Psoas muscle (tissue), 8 donors: Measurements from ENCODE around the gene CNRIP1. TPM values are rescaled to one million over a fixed set of nuclear protein-coding genes. Genes with fewer than 3 reads are reported as not detected.

Experiments
- ATAC-seq, 4 donors: fragments of 200-7000 bp; cut with Tn5 transposase; one replicate each; pipeline ENCODE4 v1.9.1; 2020; ENCODE audit warnings: moderate library complexity in 3 of 4, mild to moderate bottlenecking in 2 of 4
- DNase-seq, 2 donors: peaks; one replicate each; pipeline ENCODE4 v3.0.0-alpha.2; 2020
- H3K27ac ChIP-seq: fragments of 200-600 bp; one replicate; pipeline ENCODE4 v1.8.0; 2022
- H3K27me3 ChIP-seq, 3 donors: fragments of 200-600 bp in 1 of 3; one replicate each; pipeline versions ENCODE4 v1.6.1 to v1.8.0; 2013 to 2022; ENCODE audit warnings: low read length in 2 of 3, mild to moderate bottlenecking in 2 of 3, moderate library complexity in 1 of 3; ENCODE audit not compliant: insufficient read depth in 3 of 3
- H3K36me3 ChIP-seq, 2 donors: fragments of 200-600 bp in 1 of 2; one replicate each; pipeline versions ENCODE4 v1.6.1 to v1.8.0; 2013 to 2022; ENCODE audit warnings: low read depth in 1 of 2, mild to moderate bottlenecking in 1 of 2, moderate library complexity in 1 of 2; ENCODE audit not compliant: insufficient read depth in 1 of 2
- H3K4me1 ChIP-seq: fragments of 200-600 bp; one replicate; pipeline ENCODE4 v1.8.0; 2022
- H3K4me3 ChIP-seq: fragments of 200-600 bp; one replicate; pipeline ENCODE4 v1.8.0; 2022; ENCODE audit warnings: mild to moderate bottlenecking
- H3K9me3 ChIP-seq: fragments of 200-600 bp; one replicate; pipeline ENCODE4 v1.8.0; 2022
- WGBS, 3 donors: extraction: QIAGEN DNeasy Blood & Tissue Kit; methylation state at CpG; one replicate each; pipeline versions ENCODE4 v1.1.6 to v1.1.7; 2013; 5-methylcytosine and 5-hydroxymethylcytosine counted together
- intact Hi-C, 2 donors: fragments of 100-400 bp; cut with DNase I; formaldehyde crosslinking; loops; one replicate each; pipeline versions ENCODE4 v1.11.0 to v1.14.2; 2022
- polyA plus RNA-seq, 3 donors: library from polyadenylated mRNA; stranded (reverse); fragments of 200-250 nt; gene quantifications; one replicate each; pipeline ENCODE4 v1.2.3, GENCODE V29; 2013
- total RNA-seq, 4 donors: library from RNA; stranded (reverse); fragmentation: NEBNext Ultra II Directional in 2 of 4; extraction: Animal tissue kit (Norgen Biotek cat#: 25700) in 2 of 4; gene quantifications; one replicate each; pipeline versions ENCODE4 v1.2.1 to v1.2.4, GENCODE V29; 2021 to 2023
- TF ChIP-seq, protein P1 (sequence below): fragments of 200-600 bp; IDR thresholded peaks from one replicate; pipeline ENCODE4 v1.8.0; 2022; ENCODE audit warnings: antibody characterized with exemption
- donor health status: healthy with polysubstance abuse.
- donor health status: DM: no; HTN: no; CAD: no; lungs with moderate emphysema.
- donor health status: Bipolar disorder and iron deficiency.
- donor health status: healthy.
- donor health status: DM: yes; HTN: yes; CAD: no.
- donor health status: DM: no; HTN: no; CAD: no.
- donor health status: DM: no; HTN: no; CAD: no.
- donor health status: DM: yes; HTN: yes; CAD: no.

The CNRIP1 gene
- total and polyA plus RNA-seq, 7 donors = 3.5 to 11.7 (median 5.3) TPM

DNA sequence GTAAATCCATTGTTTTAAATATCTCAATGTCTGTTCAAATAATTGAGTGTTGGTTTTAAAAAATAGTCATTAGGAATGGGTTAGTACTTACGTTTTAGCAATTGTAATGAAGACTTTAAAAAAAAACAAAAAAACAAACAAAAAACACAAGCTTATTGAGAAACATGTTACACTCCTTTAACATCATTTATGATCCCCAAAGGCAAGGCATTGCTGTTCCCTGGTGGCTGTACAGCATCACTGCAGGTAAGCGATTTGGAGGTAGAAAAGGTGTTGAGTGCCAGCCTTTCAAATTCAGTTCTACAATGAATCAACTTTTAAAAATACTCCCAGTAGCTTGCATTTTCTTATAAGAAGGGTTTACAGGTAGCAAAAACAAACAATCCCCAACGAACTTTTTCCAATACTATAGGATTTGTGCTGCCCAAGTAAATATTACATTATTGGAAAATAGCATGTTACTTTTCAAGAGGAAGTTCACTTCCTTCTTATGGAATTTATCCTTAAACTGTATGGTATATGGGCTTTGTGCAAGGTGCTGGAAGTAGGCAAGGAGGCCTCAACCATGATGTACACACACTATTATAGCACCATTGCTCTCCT lies 27.5 kb downstream of the CNRIP1 start:
- Histone ChIP-seq H3K27me3 (no peaks in the 10 kb centered on the region), H3K9me3 (no peaks in the 10 kb centered on the region), H3K27ac (peak overlapping the region; percentile 94), H3K4me3 (no peak overlapping the region), H3K4me1 (peaks cover 74% of the 10 kb centered on the region), H3K36me3 (no peaks in the 10 kb centered on the region)
- intact Hi-C loops = loop anchor here in 1 of 2 donors (5.0 kb wide), 2 partner anchors 40 to 155 kb away; partner anchors contain the start of gene PPP3R1
- 41 to 64% (median 51%) methylated on average over 3 of the region's 3 CpGs for WGBS, 3 donors
- TF ChIP-seq, protein P1, sequence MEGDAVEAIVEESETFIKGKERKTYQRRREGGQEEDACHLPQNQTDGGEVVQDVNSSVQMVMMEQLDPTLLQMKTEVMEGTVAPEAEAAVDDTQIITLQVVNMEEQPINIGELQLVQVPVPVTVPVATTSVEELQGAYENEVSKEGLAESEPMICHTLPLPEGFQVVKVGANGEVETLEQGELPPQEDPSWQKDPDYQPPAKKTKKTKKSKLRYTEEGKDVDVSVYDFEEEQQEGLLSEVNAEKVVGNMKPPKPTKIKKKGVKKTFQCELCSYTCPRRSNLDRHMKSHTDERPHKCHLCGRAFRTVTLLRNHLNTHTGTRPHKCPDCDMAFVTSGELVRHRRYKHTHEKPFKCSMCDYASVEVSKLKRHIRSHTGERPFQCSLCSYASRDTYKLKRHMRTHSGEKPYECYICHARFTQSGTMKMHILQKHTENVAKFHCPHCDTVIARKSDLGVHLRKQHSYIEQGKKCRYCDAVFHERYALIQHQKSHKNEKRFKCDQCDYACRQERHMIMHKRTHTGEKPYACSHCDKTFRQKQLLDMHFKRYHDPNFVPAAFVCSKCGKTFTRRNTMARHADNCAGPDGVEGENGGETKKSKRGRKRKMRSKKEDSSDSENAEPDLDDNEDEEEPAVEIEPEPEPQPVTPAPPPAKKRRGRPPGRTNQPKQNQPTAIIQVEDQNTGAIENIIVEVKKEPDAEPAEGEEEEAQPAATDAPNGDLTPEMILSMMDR = peak; percentile 73
- DNase-seq (no peak), ATAC-seq (peak in 1 of 4 donors; percentile 49)

DNA sequence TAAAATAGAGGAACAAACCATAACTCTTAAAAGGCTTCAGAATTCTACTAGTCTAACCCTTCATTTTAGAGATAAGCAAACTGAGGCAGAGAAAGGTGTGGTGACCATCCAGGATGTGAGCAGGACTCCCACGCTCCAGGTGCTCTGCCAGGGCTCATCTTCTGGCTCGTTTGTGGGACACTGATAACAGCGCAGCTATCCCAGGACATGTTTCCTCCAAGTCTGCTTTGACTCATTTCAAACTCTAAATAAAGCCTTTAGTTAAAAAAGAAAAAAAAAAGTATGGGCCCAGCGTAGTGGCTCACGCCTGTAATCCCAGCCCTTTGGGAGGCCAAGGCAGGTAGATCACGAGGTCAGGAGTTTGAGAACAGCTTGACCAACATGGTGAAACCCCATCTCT lies 28.4 kb downstream of the CNRIP1 start:
- Histone ChIP-seq H3K4me1 (peaks cover 80% of the 10 kb centered on the region), H3K27me3 (no peaks in the 10 kb centered on the region), H3K4me3 (no peak overlapping the region), H3K36me3 (no peaks in the 10 kb centered on the region), H3K9me3 (no peaks in the 10 kb centered on the region), H3K27ac (peak overlapping the region; percentile 94)
- 44 to 73% (median 55%) methylated on average over 6 of the region's 6 CpGs for WGBS, 3 donors
- TF ChIP-seq, protein P1 = no peak
- no peak for DNase-seq
- no peak for ATAC-seq
- intact Hi-C loops = loop anchor here in 1 of 2 donors (5.0 kb wide), 2 partner anchors 39 to 156 kb away; partner anchors contain the start of gene PPP3R1

DNA sequence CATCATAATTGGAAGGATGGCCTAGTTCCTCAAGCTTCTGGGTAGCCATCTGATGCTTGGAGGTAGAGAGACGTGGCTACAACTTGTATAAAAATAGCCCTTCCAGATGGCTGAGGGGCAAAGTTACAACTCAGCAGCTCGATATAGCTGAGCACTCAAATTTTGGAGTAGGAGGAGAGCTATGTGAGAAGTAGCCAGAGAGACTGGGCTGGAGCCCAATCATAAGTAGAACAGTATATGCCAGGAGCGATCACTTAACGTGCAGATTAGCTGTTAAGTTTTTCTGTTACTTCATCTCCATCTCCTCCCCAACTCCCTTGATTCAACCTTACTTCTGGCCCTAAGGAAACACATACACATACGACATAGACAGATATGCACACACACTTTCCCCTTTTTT lies 28.8 kb downstream of the CNRIP1 start:
- peaks cover 80% of the 10 kb centered on the region for H3K4me1 ChIP-seq
- H3K4me3 ChIP-seq = no peak overlapping the region
- H3K27me3 ChIP-seq = no peaks in the 10 kb centered on the region
- ATAC-seq = peak; percentile 88 to 91 (median 90)
- TF ChIP-seq, protein P1 = no peak
- H3K9me3 ChIP-seq = no peaks in the 10 kb centered on the region
- H3K36me3 ChIP-seq = no peaks in the 10 kb centered on the region
- DNase-seq = no peak
- intact Hi-C loops = loop anchor here in 1 of 2 donors (5.0 kb wide), 2 partner anchors 39 to 156 kb away; partner anchors contain the start of gene PPP3R1
- 16 to 25% (median 17%) methylated on average over 5 of the region's 5 CpGs for WGBS, 3 donors
- H3K27ac ChIP-seq = peak overlapping the region; percentile 94

DNA sequence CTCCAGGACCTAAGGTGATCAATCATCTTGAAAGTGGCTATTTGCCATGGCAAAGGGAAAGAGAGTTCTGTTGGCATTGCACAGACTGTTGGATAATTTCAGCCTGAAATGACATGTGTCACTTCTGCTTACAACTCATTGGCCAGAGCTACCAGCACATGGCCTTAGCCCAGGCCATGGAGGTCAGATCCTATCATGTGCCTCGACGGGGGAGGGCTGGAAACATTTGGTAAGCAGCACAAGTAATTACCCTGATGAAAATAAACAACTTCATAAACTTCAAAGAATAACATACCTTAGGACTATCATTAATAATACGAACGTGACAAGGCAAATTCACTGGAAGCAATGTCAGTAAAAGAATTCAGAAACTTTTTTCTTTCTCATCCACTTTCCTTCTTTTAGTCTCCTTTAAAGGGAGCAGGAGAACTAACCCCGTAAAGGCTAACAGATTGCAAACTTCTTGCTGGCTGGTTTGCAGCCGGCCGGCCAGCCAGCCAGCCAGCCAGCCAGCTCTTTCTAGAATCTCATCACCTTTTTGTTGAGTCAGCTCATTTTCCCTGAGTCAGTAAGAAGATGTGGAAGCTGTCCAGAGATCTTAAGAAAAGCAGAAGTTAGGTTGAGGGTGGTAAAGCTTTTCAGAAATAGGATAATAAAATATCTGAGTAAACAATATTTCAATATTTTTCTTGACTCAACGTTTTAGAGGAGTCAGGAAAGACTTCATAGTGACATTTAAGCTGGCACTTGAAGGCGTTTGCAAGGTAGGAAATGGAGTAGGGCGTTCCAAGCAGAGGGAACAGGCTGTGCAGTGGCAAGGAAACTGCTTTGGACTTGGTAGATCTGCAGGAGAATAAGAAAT lies 31.9 kb downstream of the CNRIP1 start:
- Histone ChIP-seq H3K27me3 (no peaks in the 10 kb centered on the region), H3K27ac (peak overlapping the region; percentile 94), H3K9me3 (no peaks in the 10 kb centered on the region), H3K4me3 (peak overlapping the region; percentile 8), H3K4me1 (peaks cover 76% of the 10 kb centered on the region), H3K36me3 (no peaks in the 10 kb centered on the region)
- WGBS, 3 donors = 15 to 28% (median 22%) methylated on average over 10 of the region's 10 CpGs
- DNase-seq (no peak), ATAC-seq (peak; percentile 46 to 71 (median 55))
- TF ChIP-seq, protein P1 = no peak
- intact Hi-C loops = no loop called here
